Measurements from ENCODE around the gene PGGHG.

Gene PGGHG

DNA sequence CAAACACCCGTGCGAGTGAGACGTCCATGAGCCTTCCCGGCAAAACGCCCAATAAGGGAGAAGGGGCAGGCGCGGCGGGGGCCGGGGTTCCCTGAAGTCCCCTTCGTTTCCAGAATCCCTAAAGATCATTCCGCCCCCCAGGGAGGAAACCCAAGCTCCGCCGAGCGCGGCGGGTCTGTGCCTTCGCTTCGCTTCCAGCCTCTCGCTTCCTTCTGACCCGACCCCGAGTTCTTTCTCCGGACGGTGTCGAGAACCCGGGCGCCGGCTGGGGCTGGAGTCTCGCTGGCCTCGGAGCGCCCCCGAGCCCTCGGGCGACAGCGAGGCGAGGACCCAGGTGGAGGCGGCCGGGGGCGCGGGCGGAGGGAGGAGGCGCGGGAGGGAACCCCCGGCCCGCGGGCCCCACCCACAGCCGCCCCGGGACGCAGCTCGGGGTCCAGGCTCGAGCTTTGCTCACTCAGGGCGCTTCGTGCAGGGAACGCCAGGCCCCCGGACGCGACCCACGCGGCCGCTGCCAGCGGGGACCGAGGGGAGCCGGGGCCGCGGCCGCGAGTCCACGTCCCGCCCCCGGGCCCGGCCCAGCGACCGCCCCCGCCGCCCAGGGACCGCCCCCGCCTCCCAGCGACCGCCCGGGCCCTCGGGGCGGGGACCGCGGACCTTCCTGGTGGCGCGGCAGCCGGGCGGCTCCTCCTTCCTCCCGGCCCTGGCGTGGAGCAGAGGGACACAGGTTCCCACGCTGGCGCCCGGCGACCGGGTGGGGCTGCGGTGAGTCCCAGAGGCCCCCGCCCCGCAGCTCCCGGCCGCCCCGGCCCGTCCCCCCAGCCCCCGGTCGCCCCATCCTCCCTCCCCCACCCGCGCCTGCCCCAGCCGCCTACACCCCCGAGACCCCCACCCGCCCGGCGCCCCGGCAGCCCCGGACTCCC, at the start of gene PGGHG:
Gene PGGHG (plus strand): TSS at position 649 of the 920 bp plus-strand sequence. CDS start 691 bp downstream, outside the sequence.
- no peak for DNase-seq (ENCODE audit: low read depth)

- no peak for DNase-seq (ENCODE audit: low read depth)
Measured at GRCh38 chr11:240315-240714, 48.6 kb upstream of the PGGHG start.

GRCh38 chr11:241634-242033, 47.3 kb upstream of the PGGHG start:
- no peak for DNase-seq (ENCODE audit: low read depth)

DNA sequence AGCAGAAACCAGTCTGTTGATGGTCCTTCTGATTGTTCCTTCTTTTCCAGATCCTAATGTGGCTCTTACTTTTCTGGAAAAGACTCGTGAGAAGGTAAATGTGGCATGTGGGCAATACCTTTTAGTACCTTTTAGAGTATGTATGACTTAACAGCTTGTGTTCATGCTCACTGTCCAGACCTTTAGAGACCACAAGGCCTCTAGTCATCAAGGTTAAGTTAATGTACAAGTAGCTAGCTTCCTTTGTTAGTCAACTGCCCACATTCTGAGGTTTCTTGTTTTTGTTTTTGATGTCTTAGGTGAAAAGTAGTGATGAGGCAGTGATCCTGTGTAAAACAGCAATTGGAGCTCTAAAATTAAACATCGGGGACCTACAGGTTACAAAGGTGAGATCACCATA, 44.5 kb upstream of the PGGHG start:
- DNase-seq (ENCODE audit: low read depth): no peak

- no peak for DNase-seq (ENCODE audit: low read depth)
Measured at GRCh38 chr11:249062-249461, 39.9 kb upstream of the PGGHG start.

- DNase-seq (ENCODE audit: low read depth): no peak
Measured at GRCh38 chr11:250274-250673, 38.7 kb upstream of the PGGHG start.

- DNase-seq (ENCODE audit: low read depth): no peak
Measured at GRCh38 chr11:250740-251299, 38.1 kb upstream of the PGGHG start.

- no peak for DNase-seq (ENCODE audit: low read depth)
Measured at GRCh38 chr11:251550-251949, 37.4 kb upstream of the PGGHG start.

DNA sequence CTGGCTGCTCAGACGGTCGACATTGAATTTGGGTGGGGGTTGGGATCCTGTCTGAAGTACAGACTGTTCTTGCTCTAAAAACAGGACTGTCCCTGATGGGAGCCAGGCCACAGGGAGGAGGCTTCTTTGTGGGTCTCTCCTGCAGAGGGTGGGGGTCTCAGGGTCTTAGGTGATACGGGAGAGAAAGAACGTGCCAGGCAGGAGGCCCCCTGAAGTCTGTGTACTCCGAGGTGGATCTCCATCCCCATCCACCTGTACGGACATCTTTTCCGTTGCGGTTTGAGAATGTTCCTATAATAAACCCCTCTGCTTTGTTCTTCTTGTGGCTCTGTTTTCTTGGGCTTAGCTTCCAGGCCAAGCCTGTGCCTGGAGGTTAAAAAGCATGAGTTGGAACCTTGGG, 36.3 kb upstream of the PGGHG start:
- no peak for DNase-seq (ENCODE audit: low read depth)

GRCh38 chr11:253160-253885, 35.6 kb upstream of the PGGHG start:
- no peak for DNase-seq (ENCODE audit: low read depth)

GRCh38 chr11:253886-254270, 35.0 kb upstream of the PGGHG start:
- no peak for DNase-seq (ENCODE audit: low read depth)

DNA sequence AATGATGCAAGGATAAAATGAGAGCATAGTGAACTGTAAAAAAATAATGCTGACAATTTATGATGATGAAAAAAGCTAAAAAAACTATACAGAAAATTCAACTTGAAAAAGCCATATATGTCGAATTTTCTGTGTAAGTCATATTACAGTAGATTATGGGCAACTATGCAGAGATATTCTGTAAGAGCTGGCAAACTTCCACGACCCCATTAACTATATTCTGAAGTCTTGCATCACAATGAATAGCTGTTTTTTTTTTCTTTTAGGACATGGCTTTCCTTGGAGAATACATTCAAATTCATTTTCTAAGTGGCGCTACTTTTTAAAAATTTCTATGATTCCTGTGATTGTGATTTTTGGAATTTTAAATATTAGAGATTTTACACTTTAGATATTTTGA, 33.8 kb upstream of the PGGHG start:
- DNase-seq (ENCODE audit: low read depth): no peak

GRCh38 chr11:255816-256215, 33.1 kb upstream of the PGGHG start:
- DNase-seq (ENCODE audit: low read depth): no peak

- DNase-seq (ENCODE audit: low read depth): no peak
Measured at GRCh38 chr11:256952-257737, 31.8 kb upstream of the PGGHG start.

DNA sequence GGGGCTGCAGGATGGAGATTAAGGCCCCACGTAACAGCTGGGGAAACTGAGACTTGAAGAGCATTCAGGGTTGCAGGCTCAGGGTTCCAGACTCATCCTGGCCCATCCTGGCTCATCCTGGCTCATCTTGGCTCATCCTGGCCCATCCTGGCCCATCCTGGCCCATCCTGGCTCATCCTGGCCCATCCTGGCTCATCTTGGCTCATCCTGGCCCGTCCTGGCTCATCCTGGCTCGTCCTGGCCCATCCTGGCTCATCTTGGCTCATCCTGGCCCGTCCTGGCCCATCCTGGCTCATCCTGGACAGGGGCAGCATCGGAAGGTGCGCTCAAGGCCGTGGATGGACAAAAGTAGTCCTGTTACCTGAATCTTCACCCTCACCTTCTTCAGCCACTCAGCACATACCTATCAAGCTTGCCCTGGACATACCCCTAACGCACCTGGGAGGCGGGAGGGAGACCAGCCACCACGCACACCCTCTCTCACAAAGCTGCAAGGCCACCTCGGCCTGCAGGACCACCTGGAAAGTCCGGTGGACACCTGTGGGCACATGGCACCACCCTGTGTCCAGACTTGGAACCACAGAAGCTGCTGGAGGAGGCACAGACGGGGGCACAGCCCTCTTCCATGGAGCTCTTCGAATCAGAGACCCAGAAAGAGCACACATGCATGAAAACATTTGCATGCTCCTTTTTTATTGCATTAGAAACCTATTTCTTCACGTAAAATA, 31.0 kb upstream of the PGGHG start:
- no peak for DNase-seq (ENCODE audit: low read depth)

GRCh38 chr11:259413-259812, 29.5 kb upstream of the PGGHG start:
- DNase-seq (ENCODE audit: low read depth): no peak

GRCh38 chr11:261624-262023, 27.3 kb upstream of the PGGHG start:
- DNase-seq (ENCODE audit: low read depth): no peak

GRCh38 chr11:266676-267439, 22.1 kb upstream of the PGGHG start:
- DNase-seq (ENCODE audit: low read depth): no peak

- peak; percentile 26 for DNase-seq (ENCODE audit: low read depth)
Measured at GRCh38 chr11:267491-267994, 21.4 kb upstream of the PGGHG start.

DNA sequence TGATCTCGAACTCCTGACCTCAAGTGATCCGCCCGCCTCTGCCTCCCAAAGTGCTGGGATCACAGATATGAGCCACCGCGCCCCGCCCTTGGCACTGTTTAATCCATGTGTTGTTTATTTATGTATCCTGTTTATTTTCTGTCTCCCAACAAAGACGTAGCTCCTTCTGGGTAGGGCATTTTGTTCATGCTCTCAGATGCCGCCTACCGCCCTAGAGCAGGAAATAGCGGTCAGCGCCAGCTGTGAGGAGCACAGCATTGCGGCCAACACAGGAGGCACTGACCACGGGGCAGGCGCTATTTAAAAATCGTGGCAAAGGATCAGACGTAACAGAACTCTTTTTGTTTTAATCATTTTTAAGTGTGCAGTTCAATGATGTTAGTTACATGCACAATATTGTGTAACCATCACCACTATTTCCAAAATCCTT, 20.2 kb upstream of the PGGHG start:
- DNase-seq (ENCODE audit: low read depth): peak; percentile 63

All from CMK (cell line).